GM12878 (cell line): ENCODE data around the gene LMO7.

Source experiments
- IRF4 ChIP-seq: IDR thresholded peaks from 2 replicates; pipeline ENCODE4 v1.6.1; 2011; ENCODE audit warnings: low read depth, low read length
- JUND ChIP-seq: IDR thresholded peaks from 2 replicates; pipeline ENCODE4 v1.6.1; 2012; ENCODE audit warnings: low read depth, mild to moderate bottlenecking, low read length, improper control_type of control experiment, moderate library complexity
- MYC ChIP-seq: IDR thresholded peaks from 2 replicates; pipeline ENCODE4 v1.6.1; 2011; ENCODE audit warnings: mild to moderate bottlenecking, low read length, moderate library complexity, inconsistent platforms; ENCODE audit not compliant: insufficient read depth, insufficient replicate concordance, insufficient read length, severe bottlenecking
- POLR2A ChIP-seq: IDR thresholded peaks from 2 replicates; pipeline ENCODE4 v1.6.1; 2011; ENCODE audit warnings: low read depth, mild to moderate bottlenecking, low read length
- RFX5 ChIP-seq: IDR thresholded peaks from 2 replicates; pipeline ENCODE4 v1.6.1; 2011; ENCODE audit warnings: low read depth, low read length, improper control_type of control experiment
- SMARCA5 ChIP-seq: fragments of 450-650 bp; IDR thresholded peaks from 2 replicates; pipeline ENCODE4 v1.6.1; 2017; ENCODE audit warnings: mild to moderate bottlenecking

DNA sequence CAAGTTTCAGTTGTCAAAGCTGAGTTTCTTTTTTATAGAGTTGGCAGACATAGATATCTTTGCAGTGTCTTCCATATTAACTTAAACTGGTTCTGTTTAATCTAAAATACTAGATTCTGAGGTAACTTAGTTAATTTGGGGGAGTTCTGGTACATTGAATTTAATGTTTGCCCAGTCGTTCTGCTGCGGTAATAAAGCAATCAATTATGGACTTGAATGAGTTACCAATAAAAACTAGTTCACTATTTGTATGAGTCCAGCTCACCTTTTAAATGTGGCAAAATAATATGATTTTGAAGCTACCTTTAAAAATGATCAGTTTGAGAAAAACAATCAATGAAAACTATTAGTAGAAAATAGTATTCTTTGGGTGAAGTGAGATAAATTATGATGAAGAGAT lies 90.2 kb downstream of the LMO7 start:
- TF ChIP-seq SMARCA5 (no peak), JUND (no peak), POLR2A (no peak), MYC (no peak), IRF4 (no peak), RFX5 (no peak)
